H1 (cell line): ENCODE data around the gene RIMBP2. TPM values are rescaled to one million over a fixed set of nuclear protein-coding genes. Genes with fewer than 3 reads are reported as not detected.
A peak's percentile ranks its signal among the peaks of the same experiment; 100 is the strongest.

Source experiments
- CTCF ChIA-PET: fragments of 300-600 bp; sonication (Branson Sonifier 250); formaldehyde crosslinking; loops from one replicate; lab custom pipeline; 2021; ENCODE audit not compliant: partially characterized antibody; lab: Charles Lee
- POLR2A ChIA-PET: fragments of 300-600 bp; sonication (Branson Sonifier 250); formaldehyde crosslinking; loops from one replicate; lab custom pipeline; 2021; ENCODE audit warnings: inconsistent platforms; ENCODE audit not compliant: partially characterized antibody; lab: Charles Lee
- DNase-seq, 2 experiments: peaks; one replicate each; pipeline versions ENCODE4 v3.0.0 to v3.0.0-alpha.2; 2010 to 2022; ENCODE audit warnings: low spot score in 2 of 2, low read depth in 1 of 2, mixed read lengths in 1 of 2
- FAIRE-seq: peaks from 2 replicates; lab custom pipeline; 2011; peaks lifted over from hg19 to GRCh38; lab: Jason Lieb, UNC
- H2AFZ ChIP-seq: 2 replicates; pipeline ENCODE4 v1.8.1; 2012; ENCODE audit warnings: low read length, inconsistent platforms
- H2AK5ac ChIP-seq: 2 replicates; pipeline ENCODE4 v1.6.1; 2013; ENCODE audit warnings: low read depth, low read length
- H2BK120ac ChIP-seq: replicated peaks from 2 replicates; pipeline ENCODE3; 2013; ENCODE audit warnings: low read depth, low read length, inconsistent platforms
- H2BK12ac ChIP-seq: 2 replicates; pipeline ENCODE4 v1.6.1; 2013; ENCODE audit warnings: low read depth, low read length
- H2BK15ac ChIP-seq: 2 replicates; pipeline ENCODE4 v1.6.1; 2013; ENCODE audit warnings: low read length
- H2BK20ac ChIP-seq: 2 replicates; pipeline ENCODE4 v1.6.1; 2013; ENCODE audit warnings: low read length
- H2BK5ac ChIP-seq: 2 replicates; pipeline ENCODE4 v1.6.1; 2013; ENCODE audit warnings: low read depth, low read length
- H3K14ac ChIP-seq: 2 replicates; pipeline ENCODE4 v1.6.1; 2013; ENCODE audit warnings: inconsistent platforms; ENCODE audit not compliant: insufficient read length
- H3K18ac ChIP-seq: 2 replicates; pipeline ENCODE4 v1.6.1; 2013; ENCODE audit warnings: low read length; ENCODE audit errors: extremely low read depth
- H3K23ac ChIP-seq: 2 replicates; pipeline ENCODE4 v1.6.1; 2013; ENCODE audit warnings: inconsistent platforms; ENCODE audit not compliant: insufficient read length
- H3K23me2 ChIP-seq: 2 replicates; pipeline ENCODE4 v1.6.1; 2013; ENCODE audit warnings: low read depth, low read length
- H3K27ac ChIP-seq: 2 replicates; pipeline ENCODE4 v1.6.1; 2011; ENCODE audit warnings: low read depth, low read length, inconsistent platforms
- H3K27me3 ChIP-seq, 4 experiments: replicated peaks in 1 of 4; 1 replicate in 1 of 4; 2 replicates in 3 of 4; pipeline versions ENCODE4 v1.6.1 to v1.8.1; 2011 to 2013; ENCODE audit warnings: low read length in 3 of 4, mild to moderate bottlenecking in 3 of 4, inconsistent platforms in 2 of 4, mixed read lengths in 2 of 4, moderate library complexity in 1 of 4; ENCODE audit not compliant: control insufficient read depth in 3 of 4, insufficient read depth in 3 of 4; ENCODE audit errors: extremely low read depth in 1 of 4
- H3K36me3 ChIP-seq, 4 experiments: 2 replicates each; pipeline versions ENCODE4 v1.6.1 to v1.8.1; 2011 to 2013; ENCODE audit warnings: mild to moderate bottlenecking in 4 of 4, low read length in 3 of 4, moderate library complexity in 2 of 4, control low read depth in 1 of 4, inconsistent platforms in 1 of 4; ENCODE audit not compliant: insufficient read depth in 4 of 4, control insufficient read depth in 2 of 4
- H3K4ac ChIP-seq: replicated peaks from 2 replicates; pipeline ENCODE3; 2013; ENCODE audit warnings: low read length, low read depth, mixed read lengths, inconsistent platforms; ENCODE audit not compliant: insufficient read length
- H3K4me1 ChIP-seq, 4 experiments: replicated peaks in 1 of 4; 1 replicate in 1 of 4; 2 replicates in 3 of 4; pipeline versions ENCODE4 v1.6.1 to v1.8.1; 2011 to 2013; ENCODE audit warnings: low read length in 3 of 4, inconsistent platforms in 2 of 4, mixed read lengths in 1 of 4; ENCODE audit not compliant: insufficient read depth in 4 of 4, control insufficient read depth in 3 of 4
- H3K4me2 ChIP-seq, 2 experiments: 2 replicates each; pipeline versions ENCODE4 v1.6.1 to v1.8.1; 2011 to 2013; ENCODE audit warnings: low read depth in 2 of 2, low read length in 2 of 2, control low read depth in 1 of 2, inconsistent platforms in 1 of 2, mild to moderate bottlenecking in 1 of 2; ENCODE audit not compliant: insufficient read depth in 1 of 2
- H3K4me3 ChIP-seq, 4 experiments: fragments of 200-600, 300-600 bp in 1 of 4; sonication (generic), shearing (Covaris generic), sonication (Bioruptor Twin) in 1 of 4; 2 replicates each; pipeline versions ENCODE4 v1.5.1 to v1.8.1; 2011 to 2016; ENCODE audit warnings: low read length in 4 of 4, low read depth in 3 of 4, control low read depth in 2 of 4, inconsistent platforms in 2 of 4, mild to moderate bottlenecking in 2 of 4, mixed read lengths in 1 of 4, moderate library complexity in 1 of 4; ENCODE audit not compliant: insufficient read depth in 2 of 4; ENCODE audit errors: extremely low read depth in 1 of 4
- H3K56ac ChIP-seq: replicated peaks from 2 replicates; pipeline ENCODE3; 2013; ENCODE audit warnings: low read depth, mild to moderate bottlenecking, mixed read lengths, low read length, inconsistent platforms; ENCODE audit not compliant: insufficient read length
- H3K79me1 ChIP-seq: 2 replicates; pipeline ENCODE4 v1.6.1; 2013; ENCODE audit warnings: low read depth, low read length, control low read depth
- H3K79me2 ChIP-seq, 2 experiments: 2 replicates each; pipeline versions ENCODE4 v1.6.1 to v1.8.1; 2012 to 2013; ENCODE audit warnings: low read length in 2 of 2, mild to moderate bottlenecking in 2 of 2, inconsistent platforms in 1 of 2; ENCODE audit not compliant: insufficient read depth in 2 of 2, control insufficient read depth in 1 of 2
- H3K9ac ChIP-seq, 4 experiments: replicated peaks in 1 of 4; 1 replicate in 1 of 4; 2 replicates in 3 of 4; pipeline versions ENCODE4 v1.6.1 to v1.8.1; 2011 to 2013; ENCODE audit warnings: low read depth in 3 of 4, low read length in 3 of 4, control low read depth in 2 of 4, mild to moderate bottlenecking in 2 of 4, moderate library complexity in 2 of 4, inconsistent platforms in 1 of 4; ENCODE audit errors: extremely low read depth in 1 of 4
- H3K9me3 ChIP-seq, 2 experiments: 2 replicates each; pipeline versions ENCODE4 v1.6.1 to v1.8.1; 2012 to 2013; ENCODE audit warnings: mild to moderate bottlenecking in 2 of 2, moderate library complexity in 2 of 2, control low read depth in 1 of 2, inconsistent platforms in 1 of 2, low read depth in 1 of 2, low read length in 1 of 2, mixed read lengths in 1 of 2; ENCODE audit not compliant: insufficient read depth in 2 of 2
- H4K20me1 ChIP-seq, 2 experiments: replicated peaks in 1 of 2; 2 replicates each; pipeline versions ENCODE3 to v1.8.1; 2011 to 2013; ENCODE audit warnings: inconsistent platforms in 2 of 2, low read length in 2 of 2, mild to moderate bottlenecking in 1 of 2; ENCODE audit not compliant: insufficient read depth in 2 of 2, control insufficient read depth in 1 of 2
- H4K5ac ChIP-seq: 2 replicates; pipeline ENCODE4 v1.6.1; 2013; ENCODE audit warnings: low read length, low read depth, mixed read lengths, inconsistent platforms; ENCODE audit not compliant: insufficient read length
- H4K8ac ChIP-seq: 2 replicates; pipeline ENCODE4 v1.8.0; 2013; ENCODE audit warnings: mild to moderate bottlenecking, moderate library complexity, low read length, inconsistent platforms; ENCODE audit not compliant: insufficient read depth; ENCODE audit errors: extremely low read depth
- H4K91ac ChIP-seq: replicated peaks from 2 replicates; pipeline ENCODE3; 2013; ENCODE audit warnings: low read length, mixed read lengths, inconsistent platforms; ENCODE audit not compliant: insufficient read length
- RFX5 ChIP-seq: IDR thresholded peaks from 2 replicates; pipeline ENCODE4 v1.6.1; 2011; ENCODE audit warnings: low read depth, low read length, improper control_type of control experiment, borderline replicate concordance
- WGBS, 2 experiments: shearing (Covaris generic) in 1 of 2; methylation state at CpG; one replicate each; pipeline versions ENCODE4 v1.1.6 to v1.1.7; 2013 to 2015; ENCODE audit warnings: low lambda C conversion rate in 2 of 2, mixed read lengths in 2 of 2, inconsistent platforms in 1 of 2, low coverage in 1 of 2, missing lambda C conversion rate in 1 of 2; ENCODE audit not compliant: insufficient replicate concordance in 2 of 2, insufficient coverage in 1 of 2, insufficient read length in 1 of 2; ENCODE audit errors: extremely low coverage in 1 of 2, missing lambda C conversion rate in 1 of 2; 5-methylcytosine and 5-hydroxymethylcytosine counted together
- polyA plus RNA-seq, 7 experiments: library from polyadenylated mRNA; depleted of rRNA in 3 of 7; stranded (reverse) in 5 of 7; unstranded in 2 of 7; fragments of >200 nt in 5 of 7; fragments of 200-250 nt in 2 of 7; gene quantifications; 1 replicate in 5 of 7; 2 replicates in 1 of 7; 4 replicates in 1 of 7; pipeline versions ENCODE4 v1.2.1 to v1.2.3, GENCODE V29; 2011 to 2013; ENCODE audit warnings: missing spikeins in 2 of 7, mixed read lengths in 2 of 7
- total RNA-seq: library from RNA; stranded (reverse); fragmentation: NEBNext Ultra II Directional; extraction: Animal tissue kit (Norgen Biotek cat#: 25700); gene quantifications from 2 replicates; pipeline ENCODE4 v1.2.1, GENCODE V29; 2021
- TF ChIP-seq, protein P1 (sequence below): IDR thresholded peaks from 2 replicates; pipeline ENCODE4 v1.6.1; 2012; ENCODE audit warnings: inconsistent platforms
- TF ChIP-seq, protein P2 (sequence below): IDR thresholded peaks from 2 replicates; pipeline ENCODE4 v1.6.1; 2012; ENCODE audit warnings: inconsistent platforms

RIMBP2 gene
- total and polyA plus RNA-seq, 2 of the 8 experiments (the other 6 are each of a cell fraction or from before 2014, with no cell fraction given) = 0.18 to 0.65 TPM

DNA sequence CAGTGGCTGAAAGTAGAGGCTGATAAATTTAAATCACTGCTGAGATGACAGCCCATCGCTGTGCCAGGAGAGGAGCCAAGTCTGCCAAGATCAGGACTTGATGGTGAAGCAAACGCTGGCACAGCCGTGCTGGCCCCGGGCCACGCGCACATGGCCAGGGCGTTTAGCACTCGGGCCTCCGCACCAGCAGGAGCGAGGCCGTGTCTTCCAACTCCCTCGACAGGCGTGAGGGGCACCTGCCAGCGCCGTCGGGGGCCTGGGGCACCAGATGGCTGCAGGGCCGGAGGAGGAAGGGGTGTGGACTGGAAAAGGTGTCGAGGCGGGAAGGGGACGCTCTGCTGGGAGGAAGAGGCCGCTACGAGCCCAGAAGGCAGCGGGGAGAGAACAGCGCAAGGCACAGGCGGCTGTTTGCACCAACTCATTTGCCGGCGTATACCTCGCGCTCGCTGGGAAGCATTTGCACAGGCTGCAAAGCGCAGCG, 29.5 kb downstream of the RIMBP2 start:
- Histone ChIP-seq H3K23me2 (no peaks in the 10 kb centered on the region), H4K20me1 (no peaks in the 10 kb centered on the region), H3K4me3 (no peak overlapping the region), H3K14ac (no peak overlapping the region), H3K4me2 (no peak overlapping the region), H2BK20ac (no peak overlapping the region), H3K79me1 (no peaks in the 10 kb centered on the region), H3K27ac (no peak overlapping the region), H2BK5ac (no peak overlapping the region), H4K8ac (peak overlapping the region; percentile 2; the same call in 1 of the 2 replicates), H3K4ac (no peak overlapping the region), H3K56ac (no peak overlapping the region), H3K36me3 (no peaks in the 10 kb centered on the region)
- no peak for DNase-seq
- no peak for FAIRE-seq
- TF ChIP-seq, protein P1, sequence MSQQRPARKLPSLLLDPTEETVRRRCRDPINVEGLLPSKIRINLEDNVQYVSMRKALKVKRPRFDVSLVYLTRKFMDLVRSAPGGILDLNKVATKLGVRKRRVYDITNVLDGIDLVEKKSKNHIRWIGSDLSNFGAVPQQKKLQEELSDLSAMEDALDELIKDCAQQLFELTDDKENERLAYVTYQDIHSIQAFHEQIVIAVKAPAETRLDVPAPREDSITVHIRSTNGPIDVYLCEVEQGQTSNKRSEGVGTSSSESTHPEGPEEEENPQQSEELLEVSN = peak; percentile 74
- TF ChIP-seq, protein P2, sequence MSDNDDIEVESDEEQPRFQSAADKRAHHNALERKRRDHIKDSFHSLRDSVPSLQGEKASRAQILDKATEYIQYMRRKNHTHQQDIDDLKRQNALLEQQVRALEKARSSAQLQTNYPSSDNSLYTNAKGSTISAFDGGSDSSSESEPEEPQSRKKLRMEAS = 0 out of 2 replicates have a peak, but pooled peaks have one; percentile 22
- no peak for TF ChIP-seq RFX5
- TF ChIP-seq, all 59 proteins: peak for 2
- Histone ChIP-seq H2BK120ac (no peak overlapping the region), H2BK12ac (0 out of 2 replicates have a peak overlapping the region, but pooled peaks have one; percentile 2), H2BK15ac (no peak overlapping the region; the same call in 1 of the 2 replicates), H3K4me1 (no peaks in the 10 kb centered on the region), H3K18ac (no peak overlapping the region; the same call in 1 of the 2 replicates), H3K9me3 (no peaks in the 10 kb centered on the region), H2AK5ac (peak overlapping the region; percentile 8; the same call in 1 of the 2 replicates), H3K23ac (no peak overlapping the region), H4K5ac (no peak overlapping the region), H3K27me3 (peaks cover 0 to 2% (median 0%) of the 10 kb centered on the region in 4 experiments; a peak in 2 of 7 replicates), H3K9ac (no peak overlapping the region), H3K79me2 (no peaks in the 10 kb centered on the region), H4K91ac (no peak overlapping the region), H2AFZ (no peak overlapping the region)
- POLR2A ChIA-PET = interaction anchor here (0.9 kb wide), 1 partner anchor 10 kb away, joined by 3 read pairs; no protein-coding TSS in a partner anchor
- 92% methylated on average over 32 of the region's 32 CpGs; no CpG with 5 or more reads in 1 of the 2 experiments for WGBS, 2 experiments
- CTCF ChIA-PET = interaction anchor here (0.8 to 1.3 kb wide), 2 partner anchors 60 to 65 kb away, joined by 3 read pairs; no protein-coding TSS in a partner anchor
